H1 (cell line): ENCODE data around the gene CDC45. TPM values are rescaled to one million over a fixed set of nuclear protein-coding genes. Genes with fewer than 3 reads are reported as not detected.

Experiments used
- CTCF ChIA-PET: fragments of 300-600 bp; sonication (Branson Sonifier 250); formaldehyde crosslinking; loops from one replicate; lab custom pipeline; 2021; ENCODE audit not compliant: partially characterized antibody; lab: Charles Lee
- POLR2A ChIA-PET: fragments of 300-600 bp; sonication (Branson Sonifier 250); formaldehyde crosslinking; loops from one replicate; lab custom pipeline; 2021; ENCODE audit warnings: inconsistent platforms; ENCODE audit not compliant: partially characterized antibody; lab: Charles Lee
- DNase-seq, 2 experiments: peaks; one replicate each; pipeline versions ENCODE4 v3.0.0 to v3.0.0-alpha.2; 2010 to 2022; ENCODE audit warnings: low spot score in 2 of 2, low read depth in 1 of 2, mixed read lengths in 1 of 2
- FAIRE-seq: peaks from 2 replicates; lab custom pipeline; 2011; peaks lifted over from hg19 to GRCh38; lab: Jason Lieb, UNC
- H2AFZ ChIP-seq: 2 replicates; pipeline ENCODE4 v1.8.1; 2012; ENCODE audit warnings: low read length, inconsistent platforms
- H2AK5ac ChIP-seq: 2 replicates; pipeline ENCODE4 v1.6.1; 2013; ENCODE audit warnings: low read depth, low read length
- H2BK120ac ChIP-seq: replicated peaks from 2 replicates; pipeline ENCODE3; 2013; ENCODE audit warnings: low read depth, low read length, inconsistent platforms
- H2BK12ac ChIP-seq: 2 replicates; pipeline ENCODE4 v1.6.1; 2013; ENCODE audit warnings: low read depth, low read length
- H2BK15ac ChIP-seq: 2 replicates; pipeline ENCODE4 v1.6.1; 2013; ENCODE audit warnings: low read length
- H2BK20ac ChIP-seq: 2 replicates; pipeline ENCODE4 v1.6.1; 2013; ENCODE audit warnings: low read length
- H2BK5ac ChIP-seq: 2 replicates; pipeline ENCODE4 v1.6.1; 2013; ENCODE audit warnings: low read depth, low read length
- H3K14ac ChIP-seq: 2 replicates; pipeline ENCODE4 v1.6.1; 2013; ENCODE audit warnings: inconsistent platforms; ENCODE audit not compliant: insufficient read length
- H3K18ac ChIP-seq: 2 replicates; pipeline ENCODE4 v1.6.1; 2013; ENCODE audit warnings: low read length; ENCODE audit errors: extremely low read depth
- H3K23ac ChIP-seq: 2 replicates; pipeline ENCODE4 v1.6.1; 2013; ENCODE audit warnings: inconsistent platforms; ENCODE audit not compliant: insufficient read length
- H3K23me2 ChIP-seq: 2 replicates; pipeline ENCODE4 v1.6.1; 2013; ENCODE audit warnings: low read depth, low read length
- H3K27ac ChIP-seq: 2 replicates; pipeline ENCODE4 v1.6.1; 2011; ENCODE audit warnings: low read depth, low read length, inconsistent platforms
- H3K27me3 ChIP-seq, 4 experiments: replicated peaks in 1 of 4; 1 replicate in 1 of 4; 2 replicates in 3 of 4; pipeline versions ENCODE4 v1.6.1 to v1.8.1; 2011 to 2013; ENCODE audit warnings: low read length in 3 of 4, mild to moderate bottlenecking in 3 of 4, inconsistent platforms in 2 of 4, mixed read lengths in 2 of 4, moderate library complexity in 1 of 4; ENCODE audit not compliant: control insufficient read depth in 3 of 4, insufficient read depth in 3 of 4; ENCODE audit errors: extremely low read depth in 1 of 4
- H3K36me3 ChIP-seq, 4 experiments: 2 replicates each; pipeline versions ENCODE4 v1.6.1 to v1.8.1; 2011 to 2013; ENCODE audit warnings: mild to moderate bottlenecking in 4 of 4, low read length in 3 of 4, moderate library complexity in 2 of 4, control low read depth in 1 of 4, inconsistent platforms in 1 of 4; ENCODE audit not compliant: insufficient read depth in 4 of 4, control insufficient read depth in 2 of 4
- H3K4ac ChIP-seq: replicated peaks from 2 replicates; pipeline ENCODE3; 2013; ENCODE audit warnings: low read length, low read depth, mixed read lengths, inconsistent platforms; ENCODE audit not compliant: insufficient read length
- H3K4me1 ChIP-seq, 4 experiments: replicated peaks in 1 of 4; 1 replicate in 1 of 4; 2 replicates in 3 of 4; pipeline versions ENCODE4 v1.6.1 to v1.8.1; 2011 to 2013; ENCODE audit warnings: low read length in 3 of 4, inconsistent platforms in 2 of 4, mixed read lengths in 1 of 4; ENCODE audit not compliant: insufficient read depth in 4 of 4, control insufficient read depth in 3 of 4
- H3K4me2 ChIP-seq, 2 experiments: 2 replicates each; pipeline versions ENCODE4 v1.6.1 to v1.8.1; 2011 to 2013; ENCODE audit warnings: low read depth in 2 of 2, low read length in 2 of 2, control low read depth in 1 of 2, inconsistent platforms in 1 of 2, mild to moderate bottlenecking in 1 of 2; ENCODE audit not compliant: insufficient read depth in 1 of 2
- H3K4me3 ChIP-seq, 4 experiments: fragments of 200-600, 300-600 bp in 1 of 4; sonication (generic), shearing (Covaris generic), sonication (Bioruptor Twin) in 1 of 4; 2 replicates each; pipeline versions ENCODE4 v1.5.1 to v1.8.1; 2011 to 2016; ENCODE audit warnings: low read length in 4 of 4, low read depth in 3 of 4, control low read depth in 2 of 4, inconsistent platforms in 2 of 4, mild to moderate bottlenecking in 2 of 4, mixed read lengths in 1 of 4, moderate library complexity in 1 of 4; ENCODE audit not compliant: insufficient read depth in 2 of 4; ENCODE audit errors: extremely low read depth in 1 of 4
- H3K56ac ChIP-seq: replicated peaks from 2 replicates; pipeline ENCODE3; 2013; ENCODE audit warnings: low read depth, mild to moderate bottlenecking, mixed read lengths, low read length, inconsistent platforms; ENCODE audit not compliant: insufficient read length
- H3K79me1 ChIP-seq: 2 replicates; pipeline ENCODE4 v1.6.1; 2013; ENCODE audit warnings: low read depth, low read length, control low read depth
- H3K79me2 ChIP-seq, 2 experiments: 2 replicates each; pipeline versions ENCODE4 v1.6.1 to v1.8.1; 2012 to 2013; ENCODE audit warnings: low read length in 2 of 2, mild to moderate bottlenecking in 2 of 2, inconsistent platforms in 1 of 2; ENCODE audit not compliant: insufficient read depth in 2 of 2, control insufficient read depth in 1 of 2
- H3K9ac ChIP-seq, 4 experiments: replicated peaks in 1 of 4; 1 replicate in 1 of 4; 2 replicates in 3 of 4; pipeline versions ENCODE4 v1.6.1 to v1.8.1; 2011 to 2013; ENCODE audit warnings: low read depth in 3 of 4, low read length in 3 of 4, control low read depth in 2 of 4, mild to moderate bottlenecking in 2 of 4, moderate library complexity in 2 of 4, inconsistent platforms in 1 of 4; ENCODE audit errors: extremely low read depth in 1 of 4
- H3K9me3 ChIP-seq, 2 experiments: 2 replicates each; pipeline versions ENCODE4 v1.6.1 to v1.8.1; 2012 to 2013; ENCODE audit warnings: mild to moderate bottlenecking in 2 of 2, moderate library complexity in 2 of 2, control low read depth in 1 of 2, inconsistent platforms in 1 of 2, low read depth in 1 of 2, low read length in 1 of 2, mixed read lengths in 1 of 2; ENCODE audit not compliant: insufficient read depth in 2 of 2
- H4K20me1 ChIP-seq, 2 experiments: replicated peaks in 1 of 2; 2 replicates each; pipeline versions ENCODE3 to v1.8.1; 2011 to 2013; ENCODE audit warnings: inconsistent platforms in 2 of 2, low read length in 2 of 2, mild to moderate bottlenecking in 1 of 2; ENCODE audit not compliant: insufficient read depth in 2 of 2, control insufficient read depth in 1 of 2
- H4K5ac ChIP-seq: 2 replicates; pipeline ENCODE4 v1.6.1; 2013; ENCODE audit warnings: low read length, low read depth, mixed read lengths, inconsistent platforms; ENCODE audit not compliant: insufficient read length
- H4K8ac ChIP-seq: 2 replicates; pipeline ENCODE4 v1.8.0; 2013; ENCODE audit warnings: mild to moderate bottlenecking, moderate library complexity, low read length, inconsistent platforms; ENCODE audit not compliant: insufficient read depth; ENCODE audit errors: extremely low read depth
- H4K91ac ChIP-seq: replicated peaks from 2 replicates; pipeline ENCODE3; 2013; ENCODE audit warnings: low read length, mixed read lengths, inconsistent platforms; ENCODE audit not compliant: insufficient read length
- BRCA1 ChIP-seq: IDR thresholded peaks from 2 replicates; pipeline ENCODE4 v1.6.1; 2012; ENCODE audit warnings: low read depth, low read length, improper control_type of control experiment
- CTCF ChIP-seq, 3 experiments: IDR thresholded peaks; 1 replicate in 2 of 3; 2 replicates in 1 of 3; pipeline versions ENCODE4 v1.5.1 to v1.6.1; 2011; ENCODE audit warnings: low read length in 3 of 3, mild to moderate bottlenecking in 3 of 3, inconsistent platforms in 2 of 3, low read depth in 1 of 3, moderate library complexity in 1 of 3; ENCODE audit not compliant: insufficient read depth in 1 of 3; ENCODE audit errors: control extremely low read depth in 1 of 3
- GABPA ChIP-seq: IDR thresholded peaks from 2 replicates; pipeline ENCODE4 v1.6.1; 2011; ENCODE audit warnings: mild to moderate bottlenecking, low read length, moderate library complexity, borderline replicate concordance; ENCODE audit not compliant: insufficient read depth
- SIRT6 ChIP-seq: IDR thresholded peaks from one replicate; pipeline ENCODE4 v1.7.1; 2012; ENCODE audit warnings: low read length, inconsistent platforms
- WGBS, 2 experiments: shearing (Covaris generic) in 1 of 2; methylation state at CpG; one replicate each; pipeline versions ENCODE4 v1.1.6 to v1.1.7; 2013 to 2015; ENCODE audit warnings: low lambda C conversion rate in 2 of 2, mixed read lengths in 2 of 2, inconsistent platforms in 1 of 2, low coverage in 1 of 2, missing lambda C conversion rate in 1 of 2; ENCODE audit not compliant: insufficient replicate concordance in 2 of 2, insufficient coverage in 1 of 2, insufficient read length in 1 of 2; ENCODE audit errors: extremely low coverage in 1 of 2, missing lambda C conversion rate in 1 of 2; 5-methylcytosine and 5-hydroxymethylcytosine counted together
- polyA plus RNA-seq, 7 experiments: library from polyadenylated mRNA; depleted of rRNA in 3 of 7; stranded (reverse) in 5 of 7; unstranded in 2 of 7; fragments of >200 nt in 5 of 7; fragments of 200-250 nt in 2 of 7; gene quantifications; 1 replicate in 5 of 7; 2 replicates in 1 of 7; 4 replicates in 1 of 7; pipeline versions ENCODE4 v1.2.1 to v1.2.3, GENCODE V29; 2011 to 2013; ENCODE audit warnings: missing spikeins in 2 of 7, mixed read lengths in 2 of 7
- total RNA-seq: library from RNA; stranded (reverse); fragmentation: NEBNext Ultra II Directional; extraction: Animal tissue kit (Norgen Biotek cat#: 25700); gene quantifications from 2 replicates; pipeline ENCODE4 v1.2.1, GENCODE V29; 2021

Gene CDC45
- total and polyA plus RNA-seq, 2 of the 8 experiments (the other 6 are each of a cell fraction or from before 2014, with no cell fraction given), result 31.9 to 37.7 TPM

- H4K8ac ChIP-seq, result no peak overlapping the region
- no peaks in the 10 kb centered on the region for H3K79me1 ChIP-seq
- H3K4me3 ChIP-seq, result no peak overlapping the region
- no peaks in the 10 kb centered on the region for H3K27me3 ChIP-seq
- H2AK5ac ChIP-seq, result no peak overlapping the region
- DNase-seq (no peak), FAIRE-seq (no peak)
- no peaks in the 10 kb centered on the region; a peak in 3 of 7 replicates for H3K4me1 ChIP-seq
- POLR2A ChIA-PET, result interaction anchor here (1.1 to 2.5 kb wide), 11 partner anchors 8 to 58 kb away, joined by 3 to 7 read pairs (median 5); partner anchors contain the start of gene CDC45
- H3K4me2 ChIP-seq, result no peak overlapping the region
- TF ChIP-seq GABPA (no peak), SIRT6 (no peak), BRCA1 (no peak), CTCF (IDR thresholded peaks at IDR 0.05; ENCODE audit: control extremely low read depth in 1 of 3, insufficient read depth in 1 of 3, low read depth in 1 of 3, low read length in 3 of 3) (no peak)
- peaks cover 0 to 13% of the 10 kb centered on the region in 2 experiments for H4K20me1 ChIP-seq
- no peak overlapping the region for H3K4ac ChIP-seq
- H3K27ac ChIP-seq, result no peak overlapping the region
- no peaks in the 10 kb centered on the region for H3K23me2 ChIP-seq
- 89% methylated on average over 3 of the region's 3 CpGs; no CpG with 5 or more reads in 1 of the 2 experiments for WGBS, 2 experiments
- H3K18ac ChIP-seq, result no peak overlapping the region
- H4K5ac ChIP-seq, result no peak overlapping the region
- no peak overlapping the region for H3K14ac ChIP-seq
- H4K91ac ChIP-seq, result no peak overlapping the region
- peaks cover 7 to 21% (median 14%) of the 10 kb centered on the region in 4 experiments; a peak in 7 of 8 replicates for H3K36me3 ChIP-seq
- no peak overlapping the region for H2AFZ ChIP-seq
- H2BK5ac ChIP-seq, result no peak overlapping the region
- H2BK15ac ChIP-seq, result no peak overlapping the region
- no peaks in the 10 kb centered on the region for H3K79me2 ChIP-seq
- H2BK120ac ChIP-seq, result no peak overlapping the region
- no peak overlapping the region for H2BK12ac ChIP-seq
- H3K23ac ChIP-seq, result no peak overlapping the region
- H3K9ac ChIP-seq, result no peak overlapping the region
- no peak overlapping the region for H3K56ac ChIP-seq
- CTCF ChIA-PET, result interaction anchor here (1.0 to 3.6 kb wide), 6 partner anchors 12 to 130 kb away, joined by 3 to 21 read pairs (median 3); no protein-coding TSS in a partner anchor
- no peak overlapping the region for H2BK20ac ChIP-seq
- H3K9me3 ChIP-seq, result no peaks in the 10 kb centered on the region
These were observed 22.3 kb downstream of the CDC45 start for GRCh38 chr22:19501897-19502447.
